ENCODE results near the gene SRC. TPM values are rescaled to one million over a fixed set of nuclear protein-coding genes. Genes with fewer than 3 reads are reported as not detected.

The SRC gene
- total RNA-seq, 1 experiment from 2014 or later, result 42.3 TPM

DNA sequence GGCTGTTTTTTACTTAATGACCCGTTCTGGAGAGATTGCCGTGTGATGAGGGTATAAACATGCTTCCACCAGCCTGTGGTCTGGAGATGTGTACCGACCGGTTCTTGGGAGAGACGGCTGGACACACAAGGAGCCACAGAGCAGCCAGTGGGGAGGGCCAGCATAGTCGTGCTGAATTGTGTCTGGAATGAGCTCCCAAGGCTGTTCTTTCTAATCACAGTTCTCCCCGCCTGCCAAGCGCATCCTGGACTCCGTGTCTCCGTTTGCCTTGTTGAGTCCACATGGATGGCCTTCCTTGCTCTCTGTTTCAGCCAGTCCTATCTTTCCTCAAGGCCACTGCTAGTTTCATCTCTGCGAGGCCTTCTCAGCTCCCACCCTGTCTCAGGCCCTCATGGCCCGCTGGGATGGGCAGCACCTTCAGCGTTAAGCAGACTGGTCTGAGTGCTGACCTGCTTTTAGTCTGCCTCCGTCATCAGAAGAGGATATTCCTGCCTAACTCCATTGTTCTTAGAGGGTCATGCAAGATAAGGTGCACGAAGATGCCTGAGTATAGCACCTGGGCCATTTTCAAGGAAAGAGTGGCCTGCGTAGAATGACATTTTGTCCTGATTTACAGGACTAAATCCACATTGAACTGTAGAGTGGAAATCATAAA, 35.9 kb upstream of the SRC start (continued):
- TF ChIP-seq, protein P1, sequence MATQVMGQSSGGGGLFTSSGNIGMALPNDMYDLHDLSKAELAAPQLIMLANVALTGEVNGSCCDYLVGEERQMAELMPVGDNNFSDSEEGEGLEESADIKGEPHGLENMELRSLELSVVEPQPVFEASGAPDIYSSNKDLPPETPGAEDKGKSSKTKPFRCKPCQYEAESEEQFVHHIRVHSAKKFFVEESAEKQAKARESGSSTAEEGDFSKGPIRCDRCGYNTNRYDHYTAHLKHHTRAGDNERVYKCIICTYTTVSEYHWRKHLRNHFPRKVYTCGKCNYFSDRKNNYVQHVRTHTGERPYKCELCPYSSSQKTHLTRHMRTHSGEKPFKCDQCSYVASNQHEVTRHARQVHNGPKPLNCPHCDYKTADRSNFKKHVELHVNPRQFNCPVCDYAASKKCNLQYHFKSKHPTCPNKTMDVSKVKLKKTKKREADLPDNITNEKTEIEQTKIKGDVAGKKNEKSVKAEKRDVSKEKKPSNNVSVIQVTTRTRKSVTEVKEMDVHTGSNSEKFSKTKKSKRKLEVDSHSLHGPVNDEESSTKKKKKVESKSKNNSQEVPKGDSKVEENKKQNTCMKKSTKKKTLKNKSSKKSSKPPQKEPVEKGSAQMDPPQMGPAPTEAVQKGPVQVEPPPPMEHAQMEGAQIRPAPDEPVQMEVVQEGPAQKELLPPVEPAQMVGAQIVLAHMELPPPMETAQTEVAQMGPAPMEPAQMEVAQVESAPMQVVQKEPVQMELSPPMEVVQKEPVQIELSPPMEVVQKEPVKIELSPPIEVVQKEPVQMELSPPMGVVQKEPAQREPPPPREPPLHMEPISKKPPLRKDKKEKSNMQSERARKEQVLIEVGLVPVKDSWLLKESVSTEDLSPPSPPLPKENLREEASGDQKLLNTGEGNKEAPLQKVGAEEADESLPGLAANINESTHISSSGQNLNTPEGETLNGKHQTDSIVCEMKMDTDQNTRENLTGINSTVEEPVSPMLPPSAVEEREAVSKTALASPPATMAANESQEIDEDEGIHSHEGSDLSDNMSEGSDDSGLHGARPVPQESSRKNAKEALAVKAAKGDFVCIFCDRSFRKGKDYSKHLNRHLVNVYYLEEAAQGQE (IDR thresholded peaks at IDR 0.05; ENCODE audit: low read depth), result no peak
- TF ChIP-seq, protein P2, sequence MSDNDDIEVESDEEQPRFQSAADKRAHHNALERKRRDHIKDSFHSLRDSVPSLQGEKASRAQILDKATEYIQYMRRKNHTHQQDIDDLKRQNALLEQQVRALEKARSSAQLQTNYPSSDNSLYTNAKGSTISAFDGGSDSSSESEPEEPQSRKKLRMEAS (IDR thresholded peaks at IDR 0.05), result no peak

GRCh38 chr20:37310951-37311350, 35.0 kb upstream of the SRC start:
- Histone ChIP-seq H3K9me2 (ENCODE audit: insufficient read depth) (no peaks in the 10 kb centered on the region), H3K4me2 (ENCODE audit: low read length) (no peak overlapping the region), H3K36me3 (ENCODE audit: control insufficient read depth in 1 of 2, insufficient read depth in 2 of 2, low read length in 2 of 2) (peaks cover 6 to 21% of the 10 kb centered on the region in 2 experiments), H3K27ac (ENCODE audit: low read depth, low read length) (no peak overlapping the region), H3K9me3 (ENCODE audit: control insufficient read depth in 1 of 2, insufficient read depth in 1 of 2, low read depth in 1 of 2, low read length in 2 of 2) (no peaks in the 10 kb centered on the region), H3K9ac (ENCODE audit: low read length) (no peak overlapping the region), H3K4me3 (replicated peaks in 1 of 2; ENCODE audit: low read depth in 1 of 2, low read length in 2 of 2) (no peak overlapping the region), H3K27me3 (ENCODE audit: insufficient read depth, low read length) (no peaks in the 10 kb centered on the region), H3K4me1 (ENCODE audit: control insufficient read depth in 1 of 2, insufficient read depth in 2 of 2, low read length in 2 of 2) (no peaks in the 10 kb centered on the region; a peak in 1 of 4 replicates), H3K79me2 (ENCODE audit: insufficient read depth, low read length) (peaks cover 63% of the 10 kb centered on the region), H4K20me1 (ENCODE audit: insufficient read depth) (no peaks in the 10 kb centered on the region), H2AFZ (ENCODE audit: low read depth, low read length, poor library complexity, severe bottlenecking) (no peak overlapping the region)
- POLR2A ChIA-PET, result no interaction called here
- RAD21 ChIA-PET (ENCODE audit: low non-redundant PET in 1 of 2, low total read pairs in 2 of 2, uncharacterized antibody in 2 of 2, unreplicated experiment in 2 of 2), result no interaction called here
- CTCF ChIA-PET, result no interaction called here
- no peak for DNase-seq (ENCODE audit: low read depth, low spot score)
- intact Hi-C loops (cut with micrococcal nuclease), result no loop called here
- no peak for TF ChIP-seq ZNF274 (IDR thresholded peaks at IDR 0.05; ENCODE audit: low read depth, low read length)
- TF ChIP-seq EGR1 (IDR thresholded peaks at IDR 0.05; ENCODE audit: low read depth), result no peak
- no peak for TF ChIP-seq EZH2phosphoT487 (IDR thresholded peaks at IDR 0.05; ENCODE audit: borderline replicate concordance)
- no peak for TF ChIP-seq ATF3 (IDR thresholded peaks at IDR 0.05)
- TF ChIP-seq ELF1 (IDR thresholded peaks at IDR 0.05; ENCODE audit: borderline replicate concordance, low read depth), result no peak
- TF ChIP-seq EZH2 (IDR thresholded peaks at IDR 0.05), result no peak
- TF ChIP-seq SIN3A (IDR thresholded peaks at IDR 0.05; ENCODE audit: low read depth), result no peak
- no peak for TF ChIP-seq SP1 (IDR thresholded peaks at IDR 0.05; ENCODE audit: low read depth)
- no peak for TF ChIP-seq SRF (IDR thresholded peaks at IDR 0.05; ENCODE audit: low read depth)
- ATAC-seq, result no peak
- no TSS peak for BruUV-seq (replicated peaks)

Measured in HCT116 (cell line).